ENCODE data around the gene LIMK1.
A peak's percentile ranks its signal among the peaks of the same experiment; 100 is the strongest.
"Not testable (repeated sequence)": the region's sequence is repeated elsewhere in the genome, so short reads cannot be mapped to it uniquely, and the experiment has no call there.

LIMK1 gene

GRCh38 chr7:74084722-74085578 lies 1.3 kb downstream of the LIMK1 start:
- DNase-seq, result no peak

GRCh38 chr7:74087791-74088453 lies 4.3 kb downstream of the LIMK1 start:
- DNase-seq, result no peak

GRCh38 chr7:74092321-74092963 lies 8.8 kb downstream of the LIMK1 start:
- no peak for DNase-seq

GRCh38 chr7:74092964-74093471 lies 9.4 kb downstream of the LIMK1 start:
- DNase-seq, result no peak

GRCh38 chr7:74093671-74094223 lies 10.1 kb downstream of the LIMK1 start:
- no peak for DNase-seq

GRCh38 chr7:74094224-74095101 lies 10.9 kb downstream of the LIMK1 start:
- peak; percentile 57 for DNase-seq

- no peak for DNase-seq
These were observed 11.5 kb downstream of the LIMK1 start for GRCh38 chr7:74095135-74095534.

- no peak for DNase-seq
These were observed 14.5 kb downstream of the LIMK1 start for GRCh38 chr7:74097937-74098614.

GRCh38 chr7:74099031-74099430 lies 15.4 kb downstream of the LIMK1 start:
- no peak for DNase-seq

- no peak for DNase-seq
These were observed 17.6 kb downstream of the LIMK1 start for GRCh38 chr7:74101061-74101681.

GRCh38 chr7:74103219-74103772 lies 19.7 kb downstream of the LIMK1 start:
- DNase-seq, result no peak

GRCh38 chr7:74104702-74105101 lies 21.1 kb downstream of the LIMK1 start:
- DNase-seq, result no peak

- DNase-seq, result no peak
These were observed 22.4 kb downstream of the LIMK1 start for GRCh38 chr7:74105992-74106391.

- no peak for DNase-seq
These were observed 23.2 kb downstream of the LIMK1 start for GRCh38 chr7:74106846-74107245.

GRCh38 chr7:74115326-74115725 lies 31.7 kb downstream of the LIMK1 start:
- no peak for DNase-seq

- DNase-seq, result no peak
These were observed 32.8 kb downstream of the LIMK1 start for GRCh38 chr7:74116356-74116755.

GRCh38 chr7:74119831-74120230 lies 36.2 kb downstream of the LIMK1 start:
- no peak for DNase-seq

GRCh38 chr7:74121401-74122249 lies 38.0 kb downstream of the LIMK1 start:
- no peak for DNase-seq

GRCh38 chr7:74123892-74124291 lies 40.3 kb downstream of the LIMK1 start:
- not testable (repeated sequence) for DNase-seq
